Activated naive CD8-positive, alpha-beta T cell (primary cell): Measurements from ENCODE around the gene MTMR1.

Experiments used
- H3K27ac Mint-ChIP-seq: one replicate; pipeline ENCODE4 v1.8.0; 2021; ENCODE audit warnings: mixed read lengths
- H3K27me3 Mint-ChIP-seq: one replicate; pipeline ENCODE4 v1.8.0; 2021; ENCODE audit warnings: mixed read lengths
- H3K36me3 Mint-ChIP-seq: one replicate; pipeline ENCODE4 v1.8.0; 2021; ENCODE audit warnings: mixed read lengths
- H3K4me1 Mint-ChIP-seq: one replicate; pipeline ENCODE4 v1.8.0; 2021; ENCODE audit warnings: low read depth, mixed read lengths
- H3K4me3 Mint-ChIP-seq: one replicate; pipeline ENCODE4 v1.8.0; 2021; ENCODE audit warnings: mild to moderate bottlenecking, mixed read lengths
- H3K9me3 Mint-ChIP-seq: one replicate; pipeline ENCODE4 v1.8.0; 2021; ENCODE audit warnings: low read depth, mixed read lengths

MTMR1 gene

GRCh38 chrX:150692831-150693724 lies at the start of gene MTMR1:
TSS of gene MTMR1 (plus strand) at chrX:150693396. CDS start at chrX:150693531, 135 bp downstream.
- peak within 1 kb of the TSS; percentile 96 for H3K27ac Mint-ChIP-seq
- H3K36me3 Mint-ChIP-seq, result peaks cover 7% of the 10 kb centered on the region
- H3K27me3 Mint-ChIP-seq, result no peaks in the 10 kb centered on the region
- H3K4me3 Mint-ChIP-seq, result peak within 1 kb of the TSS; percentile 91
- no peaks in the 10 kb centered on the region for H3K9me3 Mint-ChIP-seq
- peaks cover 78% of the 10 kb centered on the region for H3K4me1 Mint-ChIP-seq

GRCh38 chrX:150643958-150644357 lies 49.2 kb upstream of the MTMR1 start:
- no peak overlapping the region for H3K27ac Mint-ChIP-seq
- H3K4me3 Mint-ChIP-seq, result no peak overlapping the region
- no peaks in the 10 kb centered on the region for H3K27me3 Mint-ChIP-seq
- H3K36me3 Mint-ChIP-seq, result no peaks in the 10 kb centered on the region
- H3K4me1 Mint-ChIP-seq, result no peaks in the 10 kb centered on the region
- no peaks in the 10 kb centered on the region for H3K9me3 Mint-ChIP-seq

DNA sequence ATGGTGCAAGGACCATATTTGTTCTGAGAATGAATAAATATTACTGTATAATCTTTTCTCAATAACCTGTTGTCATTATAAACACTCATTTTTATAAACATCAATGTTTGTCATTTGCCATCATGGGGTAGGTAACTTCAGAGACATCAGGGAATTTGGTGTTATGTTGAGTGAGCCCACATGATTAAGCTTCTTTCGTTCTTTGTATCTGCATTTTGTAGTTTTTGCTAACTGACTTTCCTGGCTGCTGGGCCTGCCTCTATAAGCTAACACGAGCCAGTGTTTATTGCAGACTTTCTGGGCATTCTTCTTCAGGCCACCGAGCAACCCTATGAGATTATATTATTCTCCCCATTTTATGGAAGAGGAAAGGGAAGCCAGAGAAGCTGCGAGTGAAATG lies 48.8 kb upstream of the MTMR1 start:
- no peak overlapping the region for H3K4me3 Mint-ChIP-seq
- H3K27ac Mint-ChIP-seq, result no peak overlapping the region
- no peaks in the 10 kb centered on the region for H3K36me3 Mint-ChIP-seq
- H3K27me3 Mint-ChIP-seq, result no peaks in the 10 kb centered on the region
- H3K4me1 Mint-ChIP-seq, result peaks cover 3% of the 10 kb centered on the region
- no peaks in the 10 kb centered on the region for H3K9me3 Mint-ChIP-seq

DNA sequence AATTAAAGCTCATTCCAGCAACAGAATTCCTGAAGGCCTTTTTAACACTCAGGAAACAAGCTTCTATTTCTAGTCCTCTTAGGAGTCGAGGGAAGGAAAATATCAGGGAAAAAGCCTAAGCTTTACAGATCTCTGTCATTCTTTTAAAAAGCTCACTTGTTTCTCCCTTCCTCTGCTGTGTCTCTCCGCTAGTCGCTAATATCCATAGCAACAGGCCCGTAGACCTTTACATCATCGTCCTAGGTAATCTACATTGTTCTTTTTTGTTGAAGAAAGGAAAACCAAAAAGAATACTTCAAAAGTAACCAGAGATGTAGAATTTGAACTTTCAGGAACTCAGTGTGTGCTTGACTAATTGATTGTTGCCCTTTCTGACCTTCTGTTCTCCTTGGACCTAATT lies 45.9 kb upstream of the MTMR1 start:
- Mint-ChIP-seq H3K27me3 (no peaks in the 10 kb centered on the region), H3K27ac (no peak overlapping the region), H3K36me3 (peaks cover 5% of the 10 kb centered on the region), H3K4me3 (no peak overlapping the region), H3K4me1 (peaks cover 20% of the 10 kb centered on the region), H3K9me3 (no peaks in the 10 kb centered on the region)

GRCh38 chrX:150648296-150648940 lies 44.8 kb upstream of the MTMR1 start:
- H3K4me1 Mint-ChIP-seq, result peaks cover 20% of the 10 kb centered on the region
- H3K27ac Mint-ChIP-seq, result no peak overlapping the region
- H3K27me3 Mint-ChIP-seq, result no peaks in the 10 kb centered on the region
- H3K36me3 Mint-ChIP-seq, result peaks cover 5% of the 10 kb centered on the region
- H3K4me3 Mint-ChIP-seq, result no peak overlapping the region
- H3K9me3 Mint-ChIP-seq, result no peaks in the 10 kb centered on the region

GRCh38 chrX:150649096-150649870 lies 43.9 kb upstream of the MTMR1 start:
- Mint-ChIP-seq H3K27ac (peak overlapping the region; percentile 38), H3K4me1 (peaks cover 20% of the 10 kb centered on the region), H3K4me3 (no peak overlapping the region), H3K36me3 (peaks cover 5% of the 10 kb centered on the region), H3K9me3 (no peaks in the 10 kb centered on the region), H3K27me3 (no peaks in the 10 kb centered on the region)

- Mint-ChIP-seq H3K27ac (peak overlapping the region; percentile 58), H3K27me3 (no peaks in the 10 kb centered on the region), H3K9me3 (no peaks in the 10 kb centered on the region), H3K4me3 (no peak overlapping the region), H3K36me3 (peaks cover 8% of the 10 kb centered on the region), H3K4me1 (peaks cover 21% of the 10 kb centered on the region)
Observed at GRCh38 chrX:150651906-150652305, 41.3 kb upstream of the MTMR1 start.

DNA sequence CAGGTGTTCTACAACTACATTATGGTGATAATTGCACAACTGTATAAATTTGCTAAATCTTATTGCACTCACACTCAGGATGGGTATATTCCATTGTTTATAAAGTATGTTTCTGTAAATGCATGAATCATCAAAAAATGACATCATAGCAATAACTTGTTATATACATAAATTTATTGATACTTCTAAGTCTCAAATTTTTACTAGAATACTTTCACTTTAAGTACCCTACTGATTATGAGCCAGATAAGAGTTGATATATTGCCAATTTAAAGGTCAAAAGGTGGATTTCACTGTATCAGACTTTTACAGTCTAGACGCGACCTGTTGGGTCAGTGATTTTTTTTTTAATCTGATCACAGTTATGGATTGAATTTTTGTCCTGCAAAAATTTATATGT lies 37.4 kb upstream of the MTMR1 start:
- no peaks in the 10 kb centered on the region for H3K27me3 Mint-ChIP-seq
- H3K9me3 Mint-ChIP-seq, result no peaks in the 10 kb centered on the region
- H3K4me1 Mint-ChIP-seq, result peaks cover 10% of the 10 kb centered on the region
- no peak overlapping the region for H3K4me3 Mint-ChIP-seq
- H3K36me3 Mint-ChIP-seq, result peaks cover 6% of the 10 kb centered on the region
- no peak overlapping the region for H3K27ac Mint-ChIP-seq

- Mint-ChIP-seq H3K4me3 (no peak overlapping the region), H3K4me1 (peaks cover 1% of the 10 kb centered on the region), H3K36me3 (peaks cover 8% of the 10 kb centered on the region), H3K9me3 (no peaks in the 10 kb centered on the region), H3K27me3 (no peaks in the 10 kb centered on the region), H3K27ac (no peak overlapping the region)
Observed at GRCh38 chrX:150663073-150663472, 30.1 kb upstream of the MTMR1 start.

- Mint-ChIP-seq H3K4me1 (peaks cover 1% of the 10 kb centered on the region), H3K4me3 (no peak overlapping the region), H3K36me3 (peaks cover 8% of the 10 kb centered on the region), H3K9me3 (no peaks in the 10 kb centered on the region), H3K27me3 (no peaks in the 10 kb centered on the region), H3K27ac (no peak overlapping the region)
Observed at GRCh38 chrX:150664290-150664689, 28.9 kb upstream of the MTMR1 start.

- no peaks in the 10 kb centered on the region for H3K27me3 Mint-ChIP-seq
- H3K9me3 Mint-ChIP-seq, result no peaks in the 10 kb centered on the region
- H3K36me3 Mint-ChIP-seq, result no peaks in the 10 kb centered on the region
- H3K27ac Mint-ChIP-seq, result no peak overlapping the region
- H3K4me3 Mint-ChIP-seq, result no peak overlapping the region
- no peaks in the 10 kb centered on the region for H3K4me1 Mint-ChIP-seq
Observed at GRCh38 chrX:150676221-150676620, 17.0 kb upstream of the MTMR1 start.

GRCh38 chrX:150680974-150681373 lies 12.2 kb upstream of the MTMR1 start:
- peaks cover 2% of the 10 kb centered on the region for H3K4me1 Mint-ChIP-seq
- no peaks in the 10 kb centered on the region for H3K27me3 Mint-ChIP-seq
- no peaks in the 10 kb centered on the region for H3K36me3 Mint-ChIP-seq
- no peak overlapping the region for H3K27ac Mint-ChIP-seq
- H3K9me3 Mint-ChIP-seq, result no peaks in the 10 kb centered on the region
- no peak overlapping the region for H3K4me3 Mint-ChIP-seq

- H3K4me1 Mint-ChIP-seq, result peaks cover 3% of the 10 kb centered on the region
Observed at GRCh38 chrX:150683112-150683511, 10.1 kb upstream of the MTMR1 start.

GRCh38 chrX:150683536-150684146 lies 9.6 kb upstream of the MTMR1 start:
- Mint-ChIP-seq H3K27ac (no peak overlapping the region), H3K36me3 (no peaks in the 10 kb centered on the region), H3K9me3 (no peaks in the 10 kb centered on the region), H3K4me3 (no peak overlapping the region), H3K27me3 (no peaks in the 10 kb centered on the region), H3K4me1 (peaks cover 8% of the 10 kb centered on the region)

More at GRCh38 chrX:150683112-150683511, 10.1 kb upstream of the MTMR1 start:
- Mint-ChIP-seq H3K4me3 (no peak overlapping the region), H3K36me3 (no peaks in the 10 kb centered on the region), H3K9me3 (no peaks in the 10 kb centered on the region), H3K27me3 (no peaks in the 10 kb centered on the region), H3K27ac (no peak overlapping the region)
